HEK293T (cell line): Measurements from ENCODE around the gene RBM15.

Experiments
- CTCF ChIA-PET: fragments of 350-600 bp; formaldehyde crosslinking; extraction: SDS; loops from one replicate; lab custom pipeline; 2021; ENCODE audit warnings: antibody characterized with exemption, inconsistent platforms; lab: Yijun Ruan, JAX
- POLR2A ChIA-PET: fragments of 350-600 bp; formaldehyde crosslinking; extraction: SDS; loops from one replicate; lab custom pipeline; 2020; ENCODE audit warnings: antibody characterized with exemption, inconsistent platforms; lab: Yijun Ruan, JAX
- DNase-seq: peaks from one replicate; pipeline ENCODE4 v3.0.0; 2012; ENCODE audit warnings: mixed read lengths; ENCODE audit errors: extremely low spot score
- ARNT ChIP-seq: fragments of 450-650 bp; IDR thresholded peaks from 2 replicates; pipeline ENCODE4 v1.6.1; 2017; ENCODE audit warnings: mild to moderate bottlenecking
- BHLHE40 ChIP-seq: fragments of 450-650 bp; IDR thresholded peaks from 2 replicates; pipeline ENCODE4 v1.6.1; 2016; ENCODE audit warnings: mild to moderate bottlenecking, moderate library complexity, borderline replicate concordance
- CTBP1 ChIP-seq: fragments of 450-650 bp; IDR thresholded peaks from 2 replicates; pipeline ENCODE4 v1.6.1; 2016; ENCODE audit warnings: borderline replicate concordance
- ELF4 ChIP-seq: fragments of 450-650 bp; IDR thresholded peaks from 2 replicates; pipeline ENCODE4 v1.6.1; 2017; ENCODE audit warnings: antibody characterized with exemption
- FOXA1 ChIP-seq: fragments of 450-650 bp; IDR thresholded peaks from 2 replicates; pipeline ENCODE4 v1.6.1; 2016; ENCODE audit warnings: mild to moderate bottlenecking
- FOXK2 ChIP-seq: fragments of 450-650 bp; IDR thresholded peaks from 2 replicates; pipeline ENCODE4 v1.6.1; 2016; ENCODE audit warnings: mild to moderate bottlenecking
- FOXM1 ChIP-seq: fragments of 450-650 bp; IDR thresholded peaks from 2 replicates; pipeline ENCODE4 v1.6.1; 2017; ENCODE audit warnings: mild to moderate bottlenecking, borderline replicate concordance
- HDGF ChIP-seq: fragments of 450-650 bp; IDR thresholded peaks from 2 replicates; pipeline ENCODE4 v1.6.1; 2017; ENCODE audit warnings: antibody characterized with exemption, borderline replicate concordance
- L3MBTL2 ChIP-seq: fragments of 450-650 bp; conservative IDR thresholded peaks from 2 replicates; pipeline ENCODE4 v1.6.1; 2016; ENCODE audit warnings: mild to moderate bottlenecking
- LEF1 ChIP-seq: fragments of 450-650 bp; IDR thresholded peaks from 2 replicates; pipeline ENCODE4 v1.6.1; 2017; ENCODE audit warnings: mild to moderate bottlenecking, borderline replicate concordance
- NFRKB ChIP-seq: fragments of 450-650 bp; IDR thresholded peaks from 2 replicates; pipeline ENCODE4 v1.6.1; 2016; ENCODE audit warnings: mild to moderate bottlenecking, moderate library complexity
- PKNOX1 ChIP-seq: fragments of 450-650 bp; IDR thresholded peaks from 2 replicates; pipeline ENCODE4 v1.6.1; 2016
- SP1 ChIP-seq: fragments of 450-650 bp; IDR thresholded peaks from 2 replicates; pipeline ENCODE4 v1.6.1; 2017
- SUZ12 ChIP-seq: fragments of 450-650 bp; IDR thresholded peaks from 2 replicates; pipeline ENCODE4 v1.6.1; 2016; ENCODE audit warnings: mild to moderate bottlenecking
- TARDBP ChIP-seq: fragments of 450-650 bp; IDR thresholded peaks from 2 replicates; pipeline ENCODE4 v1.6.1; 2016
- ZNF384 ChIP-seq: fragments of 450-650 bp; IDR thresholded peaks from 2 replicates; pipeline ENCODE4 v1.6.1; 2016

Gene RBM15

DNA sequence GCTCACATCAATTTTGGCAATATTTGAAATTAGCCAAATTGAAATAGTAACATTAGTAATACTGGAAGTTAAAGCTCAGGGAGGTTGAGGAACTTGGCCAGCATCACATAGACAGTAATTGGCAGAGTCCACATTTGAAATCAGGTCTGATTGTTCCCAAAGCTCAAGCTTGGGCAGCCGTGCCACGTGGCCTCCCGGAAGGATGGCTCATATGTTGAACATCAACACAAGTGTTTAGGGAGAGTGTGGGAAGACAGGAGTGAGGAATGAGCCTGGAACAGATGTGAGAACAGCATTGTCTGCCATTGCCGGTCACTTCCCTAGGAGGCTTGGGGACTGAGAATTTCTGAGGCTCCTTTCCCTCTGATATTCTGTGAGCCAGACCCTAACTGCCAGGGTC lies 40.2 kb upstream of the RBM15 start:
- no peak for TF ChIP-seq ARNT
- TF ChIP-seq FOXA1 = no peak
- TF ChIP-seq TARDBP = no peak
- TF ChIP-seq LEF1 = no peak
- TF ChIP-seq ELF4 = no peak
- DNase-seq = no peak
- ChIA-PET POLR2A (interaction anchor here (1.1 to 1.5 kb wide), 2 partner anchors 10 to 40 kb away, joined by 3 to 4 read pairs; partner anchors contain the start of gene RBM15), CTCF (interaction anchor here (1.3 to 3.7 kb wide), 2 partner anchors 14 to 92 kb away, joined by 6 to 24 read pairs; no protein-coding TSS in a partner anchor)

DNA sequence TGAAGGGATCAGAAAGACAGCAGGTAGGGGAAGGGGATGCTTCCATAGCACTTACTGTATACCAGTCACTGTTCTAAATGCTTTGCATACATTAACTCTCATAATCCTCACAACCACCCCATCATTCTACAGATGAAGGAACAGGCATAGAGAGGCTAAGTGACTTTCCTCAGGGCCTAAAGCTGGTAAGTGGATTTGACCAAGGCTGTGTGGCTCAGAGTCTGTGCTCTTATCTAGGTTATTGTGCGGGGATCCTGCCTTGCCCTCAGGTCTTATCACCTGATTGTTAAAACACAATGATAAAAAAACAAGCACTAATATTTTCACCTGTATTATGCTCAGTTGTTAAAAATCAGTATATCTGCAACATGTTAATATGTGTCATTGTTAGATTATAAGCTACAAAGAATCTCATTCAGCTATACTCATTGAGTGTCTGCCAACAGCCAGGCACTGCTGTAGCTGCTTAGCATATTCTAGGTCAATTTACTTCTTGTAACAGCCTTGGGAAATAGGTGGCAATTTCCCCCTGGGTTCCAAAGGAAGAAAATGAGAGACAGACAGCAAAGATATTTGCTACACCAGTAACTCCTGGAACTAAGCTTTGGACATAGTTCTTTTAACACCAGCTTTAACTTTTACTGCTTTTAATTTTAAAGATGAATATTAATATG lies 38.6 kb upstream of the RBM15 start:
- DNase-seq = no peak
- no peak for TF ChIP-seq PKNOX1
- no peak for TF ChIP-seq SP1
- no peak for TF ChIP-seq HDGF
- no peak for TF ChIP-seq ZNF384
- TF ChIP-seq NFRKB = no peak
- TF ChIP-seq L3MBTL2 = no peak
- TF ChIP-seq ARNT = no peak
- no peak for TF ChIP-seq ELF4
- TF ChIP-seq FOXM1 = no peak
- no peak for TF ChIP-seq BHLHE40
- TF ChIP-seq CTBP1 = no peak
- TF ChIP-seq SUZ12 = no peak
- POLR2A ChIA-PET = interaction anchor here (1.3 to 2.1 kb wide), 2 partner anchors 8 to 38 kb away, joined by 4 to 6 read pairs; partner anchors contain the start of gene RBM15
- CTCF ChIA-PET = interaction anchor here (0.6 to 3.7 kb wide), 5 partner anchors 12 to 164 kb away, joined by 4 to 24 read pairs (median 4); no protein-coding TSS in a partner anchor

DNA sequence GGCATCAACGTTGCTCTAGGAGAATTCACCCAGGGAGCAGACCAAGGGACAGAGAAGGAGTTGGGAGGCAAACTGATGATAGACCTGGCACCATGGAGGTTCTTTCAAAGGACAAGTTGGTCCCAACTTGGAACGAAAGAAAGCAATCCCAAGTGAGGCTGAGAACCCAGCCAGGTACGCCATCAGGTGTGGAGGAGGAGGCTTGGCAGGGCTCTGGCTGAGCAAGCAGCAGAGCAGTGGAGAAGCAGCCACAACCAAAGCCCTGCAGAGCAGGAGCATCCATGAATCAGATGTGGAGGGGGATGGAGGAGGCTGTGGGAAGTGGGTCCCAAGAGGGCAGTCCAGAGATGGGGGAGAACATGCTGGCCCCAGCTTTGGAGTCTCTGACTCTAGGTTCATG lies 36.3 kb upstream of the RBM15 start:
- TF ChIP-seq CTBP1 = no peak
- no peak for TF ChIP-seq ZNF384
- TF ChIP-seq FOXM1 = no peak
- TF ChIP-seq PKNOX1 = no peak
- no peak for TF ChIP-seq NFRKB
- TF ChIP-seq BHLHE40 = no peak
- no peak for TF ChIP-seq SP1
- TF ChIP-seq FOXA1 = no peak
- no peak for TF ChIP-seq LEF1
- TF ChIP-seq L3MBTL2 = no peak
- no peak for DNase-seq
- ChIA-PET POLR2A (no interaction called here), CTCF (no interaction called here)

DNA sequence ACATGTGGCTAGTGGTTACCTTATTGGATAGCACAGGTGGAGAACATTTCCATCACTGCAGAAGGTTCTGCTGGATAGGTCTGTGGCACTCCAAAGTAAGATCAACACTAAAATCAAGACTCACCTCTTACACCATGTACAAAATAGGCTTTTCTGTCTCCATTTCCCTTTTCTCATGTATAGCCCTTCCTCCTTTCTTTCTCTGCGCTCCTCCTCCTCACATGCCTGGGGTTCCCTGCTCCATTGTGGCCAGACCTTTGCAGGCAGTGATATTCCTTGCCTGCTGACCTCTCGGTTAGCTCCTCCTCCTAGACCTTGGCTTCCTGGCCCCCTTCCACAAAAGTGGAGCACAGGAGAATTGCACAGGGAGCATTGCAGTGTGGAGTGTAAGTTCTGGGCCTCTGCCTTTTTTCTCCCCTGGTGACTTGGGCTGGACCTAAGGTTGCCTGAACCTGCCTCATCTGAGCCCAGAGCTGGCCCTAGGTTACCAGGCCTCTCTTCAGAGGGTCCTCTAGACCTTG lies 33.2 kb upstream of the RBM15 start:
- ChIA-PET POLR2A (interaction anchor here (1.1 kb wide), 1 partner anchor 99 kb away, joined by 3 read pairs; no protein-coding TSS in a partner anchor), CTCF (interaction anchor here (0.5 kb wide), 1 partner anchor 37 kb away, joined by 3 read pairs; no protein-coding TSS in a partner anchor)
- no peak for TF ChIP-seq ARNT
- no peak for TF ChIP-seq FOXM1
- no peak for TF ChIP-seq FOXA1
- no peak for TF ChIP-seq BHLHE40
- TF ChIP-seq SP1 = no peak
- no peak for TF ChIP-seq CTBP1
- TF ChIP-seq TARDBP = no peak
- no peak for TF ChIP-seq NFRKB
- TF ChIP-seq PKNOX1 = no peak
- DNase-seq = no peak

- ChIA-PET CTCF (interaction anchor here (0.6 to 15.2 kb wide), 2 partner anchors 101 to 150 kb away, joined by 3 to 382 read pairs; partner anchors contain the start of gene KCNC4), POLR2A (interaction anchor here (1.1 kb wide), 1 partner anchor 100 kb away, joined by 3 read pairs; no protein-coding TSS in a partner anchor)
- TF ChIP-seq FOXK2 (no peak), LEF1 (no peak)
- DNase-seq = no peak
Observed at GRCh38 chr1:110307239-110307974, 31.8 kb upstream of the RBM15 start.

DNA sequence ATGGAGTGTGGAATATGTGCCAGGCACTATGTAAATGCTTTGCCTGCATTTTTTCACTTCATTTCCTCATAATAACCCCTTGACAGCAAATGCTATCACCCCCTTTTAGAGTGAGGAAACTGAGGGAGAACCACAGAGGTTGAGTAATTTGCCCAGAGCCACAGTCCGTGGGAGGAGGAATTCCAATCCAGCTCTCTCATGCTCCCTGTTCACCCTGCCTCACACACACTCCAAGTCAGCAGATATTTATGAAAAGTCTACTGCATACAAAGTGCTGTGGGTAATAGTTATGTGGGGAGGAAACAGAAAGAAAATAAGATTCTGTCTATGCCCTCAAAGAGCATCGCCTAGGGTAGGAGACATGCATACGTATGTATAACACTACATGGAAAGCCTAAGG lies 30.9 kb upstream of the RBM15 start:
- TF ChIP-seq ZNF384 (no peak), SP1 (no peak), NFRKB (no peak), FOXK2 (no peak), CTBP1 (no peak), L3MBTL2 (no peak), HDGF (no peak), FOXA1 (no peak), ARNT (no peak), ELF4 (no peak), FOXM1 (no peak), LEF1 (no peak), BHLHE40 (no peak), SUZ12 (no peak), PKNOX1 (no peak), TARDBP (no peak)
- no peak for DNase-seq
- CTCF ChIA-PET = interaction anchor here (15.2 kb wide), 1 partner anchor 102 kb away, joined by 382 read pairs; the partner anchor contains the start of gene KCNC4
- POLR2A ChIA-PET = no interaction called here
